Measurements from ENCODE around the gene ITGAE. TPM values are rescaled to one million over a fixed set of nuclear protein-coding genes. Genes with fewer than 3 reads are reported as not detected.

Gene ITGAE
- total RNA-seq, 2 donors from 2014 or later, result 21.8 to 34.3 TPM

GRCh38 chr17:3693141-3693540 lies 107.8 kb downstream of the ITGAE start:
- Histone ChIP-seq H3K9ac (ENCODE audit: extremely low read depth, low read length, poor library complexity, severe bottlenecking) (no peak overlapping the region), H3K4me3 (ENCODE audit: low read length) (no peak overlapping the region), H3K36me3 (ENCODE audit: control insufficient read depth, insufficient read depth, low read length) (no peaks in the 10 kb centered on the region), H3K4me1 (ENCODE audit: control insufficient read depth, insufficient read depth, low read length) (no peaks in the 10 kb centered on the region), H3K27me3 (ENCODE audit: control insufficient read depth, insufficient read depth, low read length, poor library complexity, severe bottlenecking) (peaks cover 45% of the 10 kb centered on the region), H3K9me3 (ENCODE audit: control insufficient read depth, low read length) (peaks cover 4% of the 10 kb centered on the region), H3K27ac (ENCODE audit: low read depth, low read length) (no peak overlapping the region)
- Mint-ChIP-seq H3K27me3 (ENCODE audit: insufficient read depth) (peaks cover 48% of the 10 kb centered on the region), H3K4me1 (no peaks in the 10 kb centered on the region), H3K36me3 (ENCODE audit: low read depth) (no peaks in the 10 kb centered on the region), H3K9me3 (peaks cover 7% of the 10 kb centered on the region), H3K27ac (no peak overlapping the region), H3K4me3 (no peak overlapping the region)
- DNase-seq, result no peak
- TF ChIP-seq, protein P1, sequence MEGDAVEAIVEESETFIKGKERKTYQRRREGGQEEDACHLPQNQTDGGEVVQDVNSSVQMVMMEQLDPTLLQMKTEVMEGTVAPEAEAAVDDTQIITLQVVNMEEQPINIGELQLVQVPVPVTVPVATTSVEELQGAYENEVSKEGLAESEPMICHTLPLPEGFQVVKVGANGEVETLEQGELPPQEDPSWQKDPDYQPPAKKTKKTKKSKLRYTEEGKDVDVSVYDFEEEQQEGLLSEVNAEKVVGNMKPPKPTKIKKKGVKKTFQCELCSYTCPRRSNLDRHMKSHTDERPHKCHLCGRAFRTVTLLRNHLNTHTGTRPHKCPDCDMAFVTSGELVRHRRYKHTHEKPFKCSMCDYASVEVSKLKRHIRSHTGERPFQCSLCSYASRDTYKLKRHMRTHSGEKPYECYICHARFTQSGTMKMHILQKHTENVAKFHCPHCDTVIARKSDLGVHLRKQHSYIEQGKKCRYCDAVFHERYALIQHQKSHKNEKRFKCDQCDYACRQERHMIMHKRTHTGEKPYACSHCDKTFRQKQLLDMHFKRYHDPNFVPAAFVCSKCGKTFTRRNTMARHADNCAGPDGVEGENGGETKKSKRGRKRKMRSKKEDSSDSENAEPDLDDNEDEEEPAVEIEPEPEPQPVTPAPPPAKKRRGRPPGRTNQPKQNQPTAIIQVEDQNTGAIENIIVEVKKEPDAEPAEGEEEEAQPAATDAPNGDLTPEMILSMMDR (conservative IDR thresholded peaks at IDR 0.05), result no peak
- 82 to 85% methylated on average over 4 of the region's 4 CpGs for WGBS, 2 experiments (ENCODE audit: insufficient coverage in 1 of 2, insufficient read length in 1 of 2)

DNA sequence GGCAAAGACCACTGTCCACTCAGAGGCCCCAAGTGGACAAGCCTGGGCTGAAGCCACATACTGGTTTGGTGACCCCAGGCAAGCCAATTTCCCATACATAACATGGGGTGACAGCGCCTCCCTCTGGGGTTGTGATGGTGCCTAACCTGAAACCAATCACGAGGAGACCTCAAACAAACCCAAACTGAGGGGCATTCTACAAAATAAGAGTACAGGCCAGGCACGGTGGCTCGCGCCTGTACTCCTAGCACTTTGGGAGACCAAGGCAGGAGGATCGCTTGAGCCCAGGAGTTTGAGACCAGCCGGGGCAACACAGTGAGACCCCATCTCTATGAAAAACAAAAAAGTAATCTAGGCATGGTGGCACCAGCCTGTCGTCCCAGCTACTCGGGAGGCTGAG lies 108.6 kb downstream of the ITGAE start:
- Mint-ChIP-seq H3K27me3 (ENCODE audit: insufficient read depth) (peaks cover 40% of the 10 kb centered on the region), H3K9me3 (peaks cover 3% of the 10 kb centered on the region), H3K36me3 (ENCODE audit: low read depth) (no peaks in the 10 kb centered on the region), H3K4me1 (no peaks in the 10 kb centered on the region), H3K4me3 (no peak overlapping the region), H3K27ac (no peak overlapping the region)
- WGBS, 2 experiments (ENCODE audit: insufficient coverage in 1 of 2, insufficient read length in 1 of 2), result 94 to 96% methylated on average over 5 to 9 of the region's 9 CpGs
- Histone ChIP-seq H3K4me3 (ENCODE audit: low read length) (no peak overlapping the region), H3K27me3 (ENCODE audit: control insufficient read depth, insufficient read depth, low read length, poor library complexity, severe bottlenecking) (peaks cover 37% of the 10 kb centered on the region), H3K9ac (ENCODE audit: extremely low read depth, low read length, poor library complexity, severe bottlenecking) (no peak overlapping the region), H3K4me1 (ENCODE audit: control insufficient read depth, insufficient read depth, low read length) (no peaks in the 10 kb centered on the region), H3K36me3 (ENCODE audit: control insufficient read depth, insufficient read depth, low read length) (no peaks in the 10 kb centered on the region), H3K27ac (ENCODE audit: low read depth, low read length) (no peak overlapping the region), H3K9me3 (ENCODE audit: control insufficient read depth, low read length) (no peaks in the 10 kb centered on the region)
- DNase-seq, result peak; percentile 80
- TF ChIP-seq, protein P1 (conservative IDR thresholded peaks at IDR 0.05), result peak; percentile 16

GRCh38 chr17:3691617-3692067 lies 109.3 kb downstream of the ITGAE start:
- Histone ChIP-seq H3K27me3 (ENCODE audit: control insufficient read depth, insufficient read depth, low read length, poor library complexity, severe bottlenecking) (peaks cover 30% of the 10 kb centered on the region), H3K4me3 (ENCODE audit: low read length) (no peak overlapping the region), H3K27ac (ENCODE audit: low read depth, low read length) (no peak overlapping the region), H3K36me3 (ENCODE audit: control insufficient read depth, insufficient read depth, low read length) (no peaks in the 10 kb centered on the region), H3K9ac (ENCODE audit: extremely low read depth, low read length, poor library complexity, severe bottlenecking) (no peak overlapping the region), H3K4me1 (ENCODE audit: control insufficient read depth, insufficient read depth, low read length) (no peaks in the 10 kb centered on the region), H3K9me3 (ENCODE audit: control insufficient read depth, low read length) (no peaks in the 10 kb centered on the region)
- Mint-ChIP-seq H3K27me3 (ENCODE audit: insufficient read depth) (peaks cover 33% of the 10 kb centered on the region), H3K36me3 (ENCODE audit: low read depth) (no peaks in the 10 kb centered on the region), H3K9me3 (no peaks in the 10 kb centered on the region), H3K27ac (no peak overlapping the region), H3K4me3 (no peak overlapping the region), H3K4me1 (no peaks in the 10 kb centered on the region)
- DNase-seq, result peak; percentile 89
- 87 to 89% methylated on average over 8 to 16 of the region's 16 CpGs for WGBS, 2 experiments (ENCODE audit: insufficient coverage in 1 of 2, insufficient read length in 1 of 2)
- TF ChIP-seq, protein P1 (conservative IDR thresholded peaks at IDR 0.05), result peak; percentile 56
